GM19240 (cell line): Measurements from ENCODE around the gene CDR2.
"Not testable (repeated sequence)": the region's sequence is repeated elsewhere in the genome, so short reads cannot be mapped to it uniquely, and the experiment has no call there.

Experiments used
- DNase-seq: peaks from one replicate; pipeline ENCODE4 v3.0.0; 2011; ENCODE audit warnings: low spot score; ENCODE audit not compliant: insufficient read length

CDR2 gene

GRCh38 chr16:22308824-22309520, 65.4 kb downstream of the CDR2 start:
- DNase-seq: no peak

- no peak for DNase-seq
Measured at GRCh38 chr16:22307838-22308237, 66.6 kb downstream of the CDR2 start.

GRCh38 chr16:22306788-22307187, 67.6 kb downstream of the CDR2 start:
- no peak for DNase-seq

GRCh38 chr16:22304411-22304810, 70.0 kb downstream of the CDR2 start:
- no peak for DNase-seq

- DNase-seq: no peak
Measured at GRCh38 chr16:22302776-22303363, 71.5 kb downstream of the CDR2 start.

GRCh38 chr16:22301423-22301822, 73.0 kb downstream of the CDR2 start:
- DNase-seq: not testable (repeated sequence)

GRCh38 chr16:22300427-22301071, 73.9 kb downstream of the CDR2 start:
- no peak for DNase-seq

GRCh38 chr16:22299036-22299435, 75.4 kb downstream of the CDR2 start:
- no peak for DNase-seq

GRCh38 chr16:22297871-22298733, 76.3 kb downstream of the CDR2 start:
- DNase-seq: peak; percentile 62

GRCh38 chr16:22297114-22297870, 77.1 kb downstream of the CDR2 start, which contains the start of gene POLR3E:
TSS of gene POLR3E (plus strand) at chr16:22297409. CDS start at chr16:22302969, 5,560 bp downstream.
- peak; percentile 95 for DNase-seq

- no peak for DNase-seq
Measured at GRCh38 chr16:22296225-22297113, 78.0 kb downstream of the CDR2 start.
